HepG2 (cell line): ENCODE data around the gene GPC6. TPM values are rescaled to one million over a fixed set of nuclear protein-coding genes. Genes with fewer than 3 reads are reported as not detected.

ENCODE experiments used
- ATAC-seq: fragments of 200-7000 bp; cut with Tn5 transposase; 3 replicates; pipeline ENCODE4 v1.9.1; 2020; ENCODE audit warnings: mild to moderate bottlenecking, moderate library complexity
- BruUV-seq: library from RNA; stranded (reverse); fragments of 400-500 nt; replicated peaks from 2 replicates; lab custom pipeline; 2021; lab: Mats Ljungman, UMichigan
- CTCF ChIA-PET: fragments of 300-600 bp; formaldehyde crosslinking; extraction: SDS; loops from one replicate; lab custom pipeline; 2021; ENCODE audit warnings: low total read pairs, inconsistent platforms, low intra/inter-chr PET ratio; lab: Yijun Ruan, JAX
- POLR2A ChIA-PET: fragments of 350-600 bp; sonication (Branson Sonifier 250); formaldehyde crosslinking; loops from one replicate; lab custom pipeline; 2020; ENCODE audit warnings: antibody characterized with exemption, inconsistent platforms; lab: Yijun Ruan, JAX
- DNase-seq: peaks from one replicate; pipeline ENCODE4 v3.0.0-alpha.2; 2015; ENCODE audit warnings: low spot score
- FAIRE-seq: peaks from 3 replicates; lab custom pipeline; 2011; peaks lifted over from hg19 to GRCh38; lab: Jason Lieb, UNC
- H2AFZ ChIP-seq: one replicate; pipeline ENCODE4 v1.6.1; 2011; ENCODE audit warnings: low read length, inconsistent platforms
- H3K27ac ChIP-seq: fragments of 300-600 bp; 3 replicates; pipeline ENCODE4 v1.8.0; 2011; ENCODE audit warnings: mixed run types, mild to moderate bottlenecking, mixed read lengths, low read length, inconsistent platforms; ENCODE audit not compliant: insufficient read depth; ENCODE audit errors: extremely low read length
- H3K27me3 ChIP-seq, 2 experiments: fragments of 200-600 bp in 1 of 2; 2 replicates in 1 of 2; 3 replicates in 1 of 2; pipeline versions ENCODE4 v1.6.0 to v1.8.0; 2011; ENCODE audit warnings: low read length in 2 of 2, mild to moderate bottlenecking in 2 of 2, moderate library complexity in 2 of 2, inconsistent platforms in 1 of 2; ENCODE audit not compliant: insufficient read depth in 2 of 2, control insufficient read depth in 1 of 2
- H3K36me3 ChIP-seq, 2 experiments: fragments of 200-600 bp in 1 of 2; replicated peaks in 1 of 2; 2 replicates in 1 of 2; 3 replicates in 1 of 2; pipeline versions ENCODE4 v1.5.1 to v1.8.0; 2011; ENCODE audit warnings: low read length in 2 of 2, inconsistent platforms in 1 of 2; ENCODE audit not compliant: insufficient read depth in 2 of 2, control insufficient read depth in 1 of 2
- H3K4me1 ChIP-seq: 2 replicates; pipeline ENCODE4 v1.5.1; 2012; ENCODE audit warnings: low read length, inconsistent platforms; ENCODE audit not compliant: insufficient read depth
- H3K4me2 ChIP-seq: 2 replicates; pipeline ENCODE4 v1.6.0; 2011; ENCODE audit warnings: low read depth, low read length, inconsistent platforms
- H3K4me3 ChIP-seq, 3 experiments: fragments of 200-600 bp in 1 of 3; sonication (generic), shearing (Covaris generic) in 1 of 3; replicated peaks in 1 of 3; 2 replicates each; pipeline ENCODE4 v1.5.1; 2011 to 2016; ENCODE audit warnings: low read length in 3 of 3, inconsistent platforms in 2 of 3, low read depth in 2 of 3, mild to moderate bottlenecking in 2 of 3, control low read depth in 1 of 3, mixed read lengths in 1 of 3; ENCODE audit not compliant: insufficient read depth in 1 of 3
- H3K79me2 ChIP-seq: one replicate; pipeline ENCODE4 v1.6.1; 2011; ENCODE audit warnings: low read length, inconsistent platforms; ENCODE audit not compliant: insufficient read depth
- H3K9ac ChIP-seq: 2 replicates; pipeline ENCODE4 v1.6.0; 2011; ENCODE audit warnings: mild to moderate bottlenecking, low read depth, low read length, inconsistent platforms; ENCODE audit not compliant: insufficient read depth
- H3K9me3 ChIP-seq: 2 replicates; pipeline ENCODE4 v1.5.1; 2012; ENCODE audit warnings: mild to moderate bottlenecking, low read length
- H4K20me1 ChIP-seq: 2 replicates; pipeline ENCODE4 v1.6.0; 2011; ENCODE audit warnings: inconsistent platforms, mild to moderate bottlenecking, low read length, moderate library complexity; ENCODE audit not compliant: insufficient read depth
- JARID2 ChIP-seq: sonication (generic); formaldehyde crosslinking; IDR thresholded peaks from 2 replicates; pipeline ENCODE4 v1.8.1; 2023; ENCODE audit warnings: missing genetic modification reagents, inconsistent platforms; ENCODE audit not compliant: insufficient replicate concordance
- JUND ChIP-seq: sonication (generic); formaldehyde crosslinking; IDR thresholded peaks from 2 replicates; pipeline ENCODE4 v1.8.0; 2022; ENCODE audit warnings: mild to moderate bottlenecking, missing genetic modification reagents
- ZNF772 ChIP-seq: sonication (generic); formaldehyde crosslinking; IDR thresholded peaks from 2 replicates; pipeline ENCODE4 v1.5.0; 2020; ENCODE audit warnings: mild to moderate bottlenecking, missing genetic modification reagents
- WGBS: methylation state at CpG from one replicate; pipeline ENCODE4 v1.1.6; 2017; ENCODE audit warnings: low lambda C conversion rate; 5-methylcytosine and 5-hydroxymethylcytosine counted together
- in situ Hi-C: cut with HindIII; loops from 2 replicates; pipeline ENCODE4 v1.10.0; 2017; ENCODE audit warnings: low pct_unique_long_range_greater_than_20kb; ENCODE audit not compliant: extremely low pct_ligation_motif_present
- intact Hi-C: fragments of 100-400 bp; cut with micrococcal nuclease; formaldehyde crosslinking; loops from one replicate; pipeline ENCODE4 v1.10.0; 2022; ENCODE audit not compliant: unreplicated experiment
- polyA plus RNA-seq, 8 experiments: library from polyadenylated mRNA; depleted of rRNA in 3 of 8; stranded (reverse) in 7 of 8; unstranded in 1 of 8; fragments of >200 nt; fragmentation: Illumina TruSeq in 4 of 8; extraction: Trizol in 4 of 8; gene quantifications; 2 replicates each; pipeline versions ENCODE4 v1.2.1 to v1.2.3, GENCODE V29; 2011 to 2016; ENCODE audit warnings: low read depth in 4 of 8, missing spikeins in 1 of 8, mixed read lengths in 1 of 8; ENCODE audit not compliant: insufficient read depth in 1 of 8
- total RNA-seq, 5 experiments: library from RNA; depleted of rRNA; stranded (reverse); fragments of >200 nt; fragmentation: Illumina TruSeq; extraction: Trizol; gene quantifications; 2 replicates each; pipeline ENCODE4 v1.2.3, GENCODE V29; 2016; ENCODE audit warnings: low read depth in 1 of 5
- TF ChIP-seq, protein P1 (sequence below): IDR thresholded peaks from 2 replicates; pipeline ENCODE4 v1.6.1; 2012; ENCODE audit warnings: low read length, improper control_type of control experiment
- TF ChIP-seq, protein P2 (sequence below): sonication (generic); formaldehyde crosslinking; IDR thresholded peaks from 2 replicates; pipeline ENCODE4 v1.4.0; 2020; ENCODE audit warnings: mild to moderate bottlenecking, missing genetic modification reagents

GPC6 gene
- total and polyA plus RNA-seq, 2 of the 13 experiments (the other 11 are each of a cell fraction or from before 2014, with no cell fraction given), result 24.5 to 33.9 TPM

DNA sequence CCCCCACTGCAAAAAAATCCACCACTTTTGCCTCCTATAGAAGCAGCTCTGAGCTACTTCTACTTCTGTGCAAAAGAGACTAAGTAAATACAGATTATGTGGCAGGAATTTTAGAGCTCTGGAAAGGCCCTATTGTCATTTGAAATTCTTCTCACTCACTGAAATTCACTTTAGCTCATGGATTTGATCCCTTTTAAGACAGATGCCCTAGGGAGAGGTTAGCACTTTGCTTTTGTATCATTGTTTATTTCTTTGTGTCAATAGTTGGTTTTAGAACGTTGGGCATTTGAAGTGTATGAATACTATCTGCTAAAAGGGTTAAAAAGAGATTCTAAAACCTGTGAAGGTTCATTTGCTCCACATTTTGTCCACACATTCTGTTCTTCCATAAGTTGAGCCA, 528.7 kb downstream of the GPC6 start:
- ATAC-seq, result no peak
- no peak for FAIRE-seq
- in situ Hi-C loops (loop anchor here (25.0 kb wide), 1 partner anchor 518 kb away; the partner anchor contains the start of gene GPC6), intact Hi-C loops (no loop called here)
- Histone ChIP-seq H3K79me2 (no peaks in the 10 kb centered on the region), H3K36me3 (no peaks in the 10 kb centered on the region), H2AFZ (no peak overlapping the region), H4K20me1 (no peaks in the 10 kb centered on the region), H3K27ac (no peak overlapping the region), H3K4me3 (no peak overlapping the region), H3K9me3 (no peaks in the 10 kb centered on the region), H3K4me1 (peaks cover 28% of the 10 kb centered on the region), H3K27me3 (no peaks in the 10 kb centered on the region), H3K4me2 (no peak overlapping the region), H3K9ac (no peak overlapping the region)
- CTCF ChIA-PET, result no interaction called here
- no TSS peak for BruUV-seq
- WGBS, result 63% methylated on average over 1 of the region's 1 CpG
- DNase-seq, result no peak
- TF ChIP-seq JUND, result no peak
- TF ChIP-seq ZNF772 (CRISPR knock-in tag), result no peak
- no peak for TF ChIP-seq JARID2 (CRISPR knock-in tag)
- TF ChIP-seq, protein P1, sequence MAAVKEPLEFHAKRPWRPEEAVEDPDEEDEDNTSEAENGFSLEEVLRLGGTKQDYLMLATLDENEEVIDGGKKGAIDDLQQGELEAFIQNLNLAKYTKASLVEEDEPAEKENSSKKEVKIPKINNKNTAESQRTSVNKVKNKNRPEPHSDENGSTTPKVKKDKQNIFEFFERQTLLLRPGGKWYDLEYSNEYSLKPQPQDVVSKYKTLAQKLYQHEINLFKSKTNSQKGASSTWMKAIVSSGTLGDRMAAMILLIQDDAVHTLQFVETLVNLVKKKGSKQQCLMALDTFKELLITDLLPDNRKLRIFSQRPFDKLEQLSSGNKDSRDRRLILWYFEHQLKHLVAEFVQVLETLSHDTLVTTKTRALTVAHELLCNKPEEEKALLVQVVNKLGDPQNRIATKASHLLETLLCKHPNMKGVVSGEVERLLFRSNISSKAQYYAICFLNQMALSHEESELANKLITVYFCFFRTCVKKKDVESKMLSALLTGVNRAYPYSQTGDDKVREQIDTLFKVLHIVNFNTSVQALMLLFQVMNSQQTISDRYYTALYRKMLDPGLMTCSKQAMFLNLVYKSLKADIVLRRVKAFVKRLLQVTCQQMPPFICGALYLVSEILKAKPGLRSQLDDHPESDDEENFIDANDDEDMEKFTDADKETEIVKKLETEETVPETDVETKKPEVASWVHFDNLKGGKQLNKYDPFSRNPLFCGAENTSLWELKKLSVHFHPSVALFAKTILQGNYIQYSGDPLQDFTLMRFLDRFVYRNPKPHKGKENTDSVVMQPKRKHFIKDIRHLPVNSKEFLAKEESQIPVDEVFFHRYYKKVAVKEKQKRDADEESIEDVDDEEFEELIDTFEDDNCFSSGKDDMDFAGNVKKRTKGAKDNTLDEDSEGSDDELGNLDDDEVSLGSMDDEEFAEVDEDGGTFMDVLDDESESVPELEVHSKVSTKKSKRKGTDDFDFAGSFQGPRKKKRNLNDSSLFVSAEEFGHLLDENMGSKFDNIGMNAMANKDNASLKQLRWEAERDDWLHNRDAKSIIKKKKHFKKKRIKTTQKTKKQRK, result no peak
- TF ChIP-seq, protein P2, sequence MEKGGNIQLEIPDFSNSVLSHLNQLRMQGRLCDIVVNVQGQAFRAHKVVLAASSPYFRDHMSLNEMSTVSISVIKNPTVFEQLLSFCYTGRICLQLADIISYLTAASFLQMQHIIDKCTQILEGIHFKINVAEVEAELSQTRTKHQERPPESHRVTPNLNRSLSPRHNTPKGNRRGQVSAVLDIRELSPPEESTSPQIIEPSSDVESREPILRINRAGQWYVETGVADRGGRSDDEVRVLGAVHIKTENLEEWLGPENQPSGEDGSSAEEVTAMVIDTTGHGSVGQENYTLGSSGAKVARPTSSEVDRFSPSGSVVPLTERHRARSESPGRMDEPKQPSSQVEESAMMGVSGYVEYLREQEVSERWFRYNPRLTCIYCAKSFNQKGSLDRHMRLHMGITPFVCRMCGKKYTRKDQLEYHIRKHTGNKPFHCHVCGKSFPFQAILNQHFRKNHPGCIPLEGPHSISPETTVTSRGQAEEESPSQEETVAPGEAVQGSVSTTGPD (CRISPR knock-in tag), result no peak
- TF ChIP-seq, all 625 proteins: peak for 0
- POLR2A ChIA-PET, result no interaction called here
